ENCODE measurements around the gene FAM76B. TPM values are rescaled to one million over a fixed set of nuclear protein-coding genes. Genes with fewer than 3 reads are reported as not detected.

The FAM76B gene
- total RNA-seq, 2 donors from 2014 or later: 24.4 to 79.5 TPM

- TF ChIP-seq POLR2A (IDR thresholded peaks at IDR 0.05): no peak
- TF ChIP-seq, protein P1, sequence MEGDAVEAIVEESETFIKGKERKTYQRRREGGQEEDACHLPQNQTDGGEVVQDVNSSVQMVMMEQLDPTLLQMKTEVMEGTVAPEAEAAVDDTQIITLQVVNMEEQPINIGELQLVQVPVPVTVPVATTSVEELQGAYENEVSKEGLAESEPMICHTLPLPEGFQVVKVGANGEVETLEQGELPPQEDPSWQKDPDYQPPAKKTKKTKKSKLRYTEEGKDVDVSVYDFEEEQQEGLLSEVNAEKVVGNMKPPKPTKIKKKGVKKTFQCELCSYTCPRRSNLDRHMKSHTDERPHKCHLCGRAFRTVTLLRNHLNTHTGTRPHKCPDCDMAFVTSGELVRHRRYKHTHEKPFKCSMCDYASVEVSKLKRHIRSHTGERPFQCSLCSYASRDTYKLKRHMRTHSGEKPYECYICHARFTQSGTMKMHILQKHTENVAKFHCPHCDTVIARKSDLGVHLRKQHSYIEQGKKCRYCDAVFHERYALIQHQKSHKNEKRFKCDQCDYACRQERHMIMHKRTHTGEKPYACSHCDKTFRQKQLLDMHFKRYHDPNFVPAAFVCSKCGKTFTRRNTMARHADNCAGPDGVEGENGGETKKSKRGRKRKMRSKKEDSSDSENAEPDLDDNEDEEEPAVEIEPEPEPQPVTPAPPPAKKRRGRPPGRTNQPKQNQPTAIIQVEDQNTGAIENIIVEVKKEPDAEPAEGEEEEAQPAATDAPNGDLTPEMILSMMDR (IDR thresholded peaks at IDR 0.05): no peak
- no peak for TF ChIP-seq POLR2AphosphoS5 (IDR thresholded peaks at IDR 0.05)
- Histone ChIP-seq H3K27me3 (replicated peaks; ENCODE audit: insufficient read depth) (no peaks in the 10 kb centered on the region), H3K36me3 (no peaks in the 10 kb centered on the region), H3K9me3 (no peaks in the 10 kb centered on the region), H3K4me3 (no peak overlapping the region), H3K4me1 (replicated peaks) (no peaks in the 10 kb centered on the region), H3K27ac (no peak overlapping the region)
- 95% methylated on average over 3 of the region's 3 CpGs for WGBS
- no peak for DNase-seq (ENCODE audit: low spot score)
- intact Hi-C loops (cut with DNase I): loop anchor here (10.0 kb wide), 3 partner anchors 528 to 788 kb away; partner anchors contain the start of genes CWC15, KDM4D and SESN3
These were observed 27.0 kb downstream of the FAM76B start for GRCh38 chr11:95762534-95762933.

DNA sequence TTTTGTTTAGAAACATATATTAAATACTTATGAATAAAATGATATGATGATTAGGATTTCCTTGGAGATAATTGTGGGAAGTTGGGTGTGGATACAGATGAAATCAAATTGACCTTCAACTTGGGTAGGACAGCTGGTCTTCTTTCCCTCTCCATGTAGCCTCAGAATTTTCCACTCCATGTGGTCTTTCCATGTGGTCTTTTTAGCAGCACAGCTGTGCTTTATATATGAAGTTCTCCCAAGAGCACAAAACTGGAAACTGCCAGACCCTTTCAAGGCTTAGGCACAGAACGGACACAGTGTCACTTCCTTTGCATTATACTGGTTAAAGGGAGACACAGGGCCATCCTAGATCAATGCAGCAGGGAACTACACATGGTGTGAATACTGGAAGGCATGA lies 28.6 kb downstream of the FAM76B start:
- TF ChIP-seq POLR2A (IDR thresholded peaks at IDR 0.05) (no peak), POLR2AphosphoS5 (IDR thresholded peaks at IDR 0.05) (no peak)
- TF ChIP-seq, protein P1 (IDR thresholded peaks at IDR 0.05): no peak
- intact Hi-C loops (cut with DNase I): loop anchor here (10.0 kb wide), 3 partner anchors 526 to 786 kb away; partner anchors contain the start of genes CWC15, KDM4D and SESN3
- Histone ChIP-seq H3K36me3 (no peaks in the 10 kb centered on the region), H3K9me3 (no peaks in the 10 kb centered on the region), H3K4me1 (replicated peaks) (no peaks in the 10 kb centered on the region), H3K27ac (no peak overlapping the region), H3K27me3 (replicated peaks; ENCODE audit: insufficient read depth) (no peaks in the 10 kb centered on the region), H3K4me3 (no peak overlapping the region)
- WGBS: 84% methylated on average over 1 of the region's 1 CpG
- no peak for DNase-seq (ENCODE audit: low spot score)

DNA sequence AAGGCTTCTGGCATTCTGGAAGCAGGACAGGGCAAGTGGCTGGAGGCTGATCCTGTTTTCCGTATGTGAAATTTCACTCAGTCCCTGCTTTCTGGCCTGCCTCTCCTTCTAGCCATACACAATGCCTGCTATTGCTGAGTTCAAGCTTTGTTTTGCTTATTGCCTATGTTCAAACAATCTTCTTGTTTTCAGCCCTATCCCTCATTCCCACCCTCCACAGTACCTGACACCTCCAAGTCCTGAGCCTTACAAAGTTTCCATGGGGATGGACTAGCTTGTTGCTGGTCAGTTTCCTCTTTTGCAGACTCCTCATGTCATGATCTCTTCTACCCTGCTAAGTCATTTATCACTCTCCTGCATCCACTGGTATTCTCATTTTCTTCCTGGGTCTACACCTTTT lies 38.1 kb downstream of the FAM76B start:
- Histone ChIP-seq H3K36me3 (no peaks in the 10 kb centered on the region), H3K9me3 (no peaks in the 10 kb centered on the region), H3K27me3 (replicated peaks; ENCODE audit: insufficient read depth) (no peaks in the 10 kb centered on the region), H3K27ac (no peak overlapping the region), H3K4me1 (replicated peaks) (no peaks in the 10 kb centered on the region), H3K4me3 (no peak overlapping the region)
- TF ChIP-seq, protein P1 (IDR thresholded peaks at IDR 0.05): no peak
- TF ChIP-seq POLR2A (IDR thresholded peaks at IDR 0.05) (no peak), POLR2AphosphoS5 (IDR thresholded peaks at IDR 0.05) (no peak)
- no peak for DNase-seq (ENCODE audit: low spot score)
- 83% methylated on average over 1 of the region's 1 CpG for WGBS
- intact Hi-C loops (cut with DNase I): no loop called here

DNA sequence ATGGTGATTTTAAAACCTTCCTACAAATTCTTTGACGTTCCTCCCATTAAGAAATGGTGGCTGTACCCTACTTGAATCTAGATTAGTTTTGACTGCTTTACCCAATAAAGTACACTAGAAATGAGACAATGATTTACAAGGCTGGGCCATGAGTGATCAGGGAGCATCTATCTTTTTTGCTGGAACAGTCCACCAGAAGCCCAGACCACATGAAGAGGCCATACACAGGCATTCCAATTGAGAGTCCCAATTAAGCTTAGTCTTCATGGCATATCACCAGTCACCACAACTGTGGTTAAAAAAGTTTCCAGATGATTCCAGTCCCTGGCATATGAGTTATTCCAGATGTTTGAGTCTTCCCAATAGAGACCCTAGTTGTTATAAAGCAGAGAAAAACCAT lies 39.5 kb downstream of the FAM76B start:
- TF ChIP-seq, protein P1 (IDR thresholded peaks at IDR 0.05): no peak
- TF ChIP-seq POLR2A (IDR thresholded peaks at IDR 0.05) (no peak), POLR2AphosphoS5 (IDR thresholded peaks at IDR 0.05) (no peak)
- Histone ChIP-seq H3K36me3 (no peaks in the 10 kb centered on the region), H3K4me1 (replicated peaks) (no peaks in the 10 kb centered on the region), H3K9me3 (no peaks in the 10 kb centered on the region), H3K27me3 (replicated peaks; ENCODE audit: insufficient read depth) (no peaks in the 10 kb centered on the region), H3K4me3 (no peak overlapping the region), H3K27ac (no peak overlapping the region)
- WGBS: 56% methylated on average over 1 of the region's 1 CpG
- intact Hi-C loops (cut with DNase I): no loop called here
- DNase-seq (ENCODE audit: low spot score): no peak

GRCh38 chr11:95739108-95739938 lies 50.3 kb downstream of the FAM76B start:
- H3K4me3 ChIP-seq: no peak overlapping the region
- H3K27me3 ChIP-seq (replicated peaks; ENCODE audit: insufficient read depth): no peaks in the 10 kb centered on the region
- H3K36me3 ChIP-seq: no peaks in the 10 kb centered on the region
- H3K9me3 ChIP-seq: no peaks in the 10 kb centered on the region
- TF ChIP-seq, protein P1 (IDR thresholded peaks at IDR 0.05): no peak
- TF ChIP-seq POLR2A (IDR thresholded peaks at IDR 0.05) (no peak), POLR2AphosphoS5 (IDR thresholded peaks at IDR 0.05) (no peak)
- WGBS: 90% methylated on average over 1 of the region's 1 CpG
- intact Hi-C loops (cut with DNase I): no loop called here
- no peaks in the 10 kb centered on the region for H3K4me1 ChIP-seq (replicated peaks)
- H3K27ac ChIP-seq: no peak overlapping the region
- DNase-seq (ENCODE audit: low spot score): no peak

Data from prostate gland (tissue), 2 donors.